ENCODE measurements around the gene ARPC5.

DNA sequence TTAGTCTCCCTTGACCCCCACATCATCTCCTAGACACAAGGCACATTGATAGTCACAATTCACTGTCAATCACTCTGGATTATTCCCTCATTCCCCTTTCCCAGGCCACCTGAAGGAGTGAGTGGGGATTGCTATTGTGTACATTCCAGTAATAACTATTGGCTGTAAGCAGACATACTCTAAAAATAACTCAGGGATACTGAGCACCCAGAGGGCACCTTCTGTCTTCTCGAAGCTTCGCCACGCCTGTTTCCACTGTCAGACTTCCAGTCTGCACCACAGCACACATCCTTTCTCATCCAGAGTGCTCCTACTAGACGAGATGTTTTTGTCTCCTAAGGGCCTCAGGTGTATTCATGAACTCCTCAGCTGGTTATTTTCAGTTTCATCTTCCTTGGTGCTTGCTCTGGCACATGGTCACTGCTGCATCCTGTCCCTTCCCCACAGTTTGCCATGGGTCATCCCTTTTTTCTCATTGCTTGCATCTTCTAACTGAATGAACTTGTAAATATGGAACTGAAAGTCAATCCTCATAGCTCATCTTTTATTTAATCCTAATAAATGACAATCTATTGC lies 18.4 kb upstream of the ARPC5 start:
- TF ChIP-seq, protein P1, sequence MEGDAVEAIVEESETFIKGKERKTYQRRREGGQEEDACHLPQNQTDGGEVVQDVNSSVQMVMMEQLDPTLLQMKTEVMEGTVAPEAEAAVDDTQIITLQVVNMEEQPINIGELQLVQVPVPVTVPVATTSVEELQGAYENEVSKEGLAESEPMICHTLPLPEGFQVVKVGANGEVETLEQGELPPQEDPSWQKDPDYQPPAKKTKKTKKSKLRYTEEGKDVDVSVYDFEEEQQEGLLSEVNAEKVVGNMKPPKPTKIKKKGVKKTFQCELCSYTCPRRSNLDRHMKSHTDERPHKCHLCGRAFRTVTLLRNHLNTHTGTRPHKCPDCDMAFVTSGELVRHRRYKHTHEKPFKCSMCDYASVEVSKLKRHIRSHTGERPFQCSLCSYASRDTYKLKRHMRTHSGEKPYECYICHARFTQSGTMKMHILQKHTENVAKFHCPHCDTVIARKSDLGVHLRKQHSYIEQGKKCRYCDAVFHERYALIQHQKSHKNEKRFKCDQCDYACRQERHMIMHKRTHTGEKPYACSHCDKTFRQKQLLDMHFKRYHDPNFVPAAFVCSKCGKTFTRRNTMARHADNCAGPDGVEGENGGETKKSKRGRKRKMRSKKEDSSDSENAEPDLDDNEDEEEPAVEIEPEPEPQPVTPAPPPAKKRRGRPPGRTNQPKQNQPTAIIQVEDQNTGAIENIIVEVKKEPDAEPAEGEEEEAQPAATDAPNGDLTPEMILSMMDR (IDR thresholded peaks at IDR 0.05; ENCODE audit: borderline replicate concordance, extremely low read depth, low read length, poor library complexity, severe bottlenecking): no peak
- TF ChIP-seq EZH2 (IDR thresholded peaks at IDR 0.05; ENCODE audit: borderline replicate concordance, low read depth, low read length, severe bottlenecking): no peak

Measured in DND-41 (cell line).